Hepatocyte (in vitro differentiated cells): Measurements from ENCODE around the gene ZNF521. TPM values are rescaled to one million over a fixed set of nuclear protein-coding genes. Genes with fewer than 3 reads are reported as not detected.

Experiments used
- DNase-seq: peaks from one replicate; pipeline ENCODE4 v3.0.0-alpha.2; 2016; ENCODE audit warnings: low spot score
- H2AFZ ChIP-seq: fragments of 200-600 bp; sonication (generic); 2 replicates; pipeline ENCODE4 v1.6.0; 2016; ENCODE audit warnings: antibody characterized with exemption, mild to moderate bottlenecking
- H3K27ac ChIP-seq: fragments of 200-600 bp; sonication (generic); 2 replicates; pipeline ENCODE4 v1.5.1; 2016; ENCODE audit warnings: mild to moderate bottlenecking
- H3K27me3 ChIP-seq: fragments of 200-600 bp; sonication (generic); 2 replicates; pipeline ENCODE4 v1.6.1; 2016
- H3K36me3 ChIP-seq: fragments of 200-600 bp; sonication (generic); replicated peaks from 2 replicates; pipeline ENCODE4 v1.5.1; 2016; ENCODE audit warnings: low read depth; ENCODE audit not compliant: insufficient read depth
- H3K4me1 ChIP-seq: fragments of 200-600 bp; sonication (generic); 2 replicates; pipeline ENCODE4 v1.5.1; 2016; ENCODE audit warnings: mild to moderate bottlenecking, moderate library complexity; ENCODE audit not compliant: insufficient read depth
- H3K4me2 ChIP-seq: fragments of 200-600 bp; sonication (generic); 2 replicates; pipeline ENCODE4 v1.6.0; 2016
- H3K4me3 ChIP-seq: fragments of 200-600 bp; sonication (generic); 2 replicates; pipeline ENCODE4 v1.5.1; 2016; ENCODE audit warnings: mild to moderate bottlenecking
- H3K79me2 ChIP-seq: fragments of 200-600 bp; sonication (generic); 2 replicates; pipeline ENCODE4 v1.6.0; 2017; ENCODE audit warnings: mild to moderate bottlenecking
- H3K9me2 ChIP-seq: fragments of 200-600 bp; sonication (generic); replicated peaks from 2 replicates; pipeline ENCODE4 v1.6.0; 2017; ENCODE audit warnings: mild to moderate bottlenecking; ENCODE audit not compliant: insufficient read depth
- H3K9me3 ChIP-seq: fragments of 200-600 bp; sonication (generic); 2 replicates; pipeline ENCODE4 v1.5.1; 2016; ENCODE audit warnings: low read depth, mild to moderate bottlenecking
- H4K20me1 ChIP-seq: fragments of 200-600 bp; sonication (generic); 2 replicates; pipeline ENCODE4 v1.6.0; 2016; ENCODE audit warnings: mild to moderate bottlenecking; ENCODE audit not compliant: insufficient read depth, poor library complexity, severe bottlenecking
- CTCF ChIP-seq: fragments of 200-600 bp; sonication (generic); IDR thresholded peaks from 2 replicates; pipeline ENCODE4 v1.5.1; 2016; ENCODE audit warnings: antibody characterized with exemption, mild to moderate bottlenecking; ENCODE audit not compliant: poor library complexity
- EZH2 ChIP-seq: fragments of 200-600 bp; sonication (generic); IDR thresholded peaks from 2 replicates; pipeline ENCODE4 v1.6.1; 2016; ENCODE audit warnings: antibody characterized with exemption, mild to moderate bottlenecking, borderline replicate concordance
- EZH2phosphoT487 ChIP-seq: fragments of 200-600 bp; sonication (generic); IDR thresholded peaks from one replicate; pipeline ENCODE4 v1.6.1; 2018; ENCODE audit warnings: antibody characterized with exemption, mild to moderate bottlenecking, low read depth, moderate library complexity; ENCODE audit not compliant: unreplicated experiment, severe bottlenecking
- WGBS: methylation state at CpG from one replicate; pipeline ENCODE4 v1.1.6; 2016; ENCODE audit warnings: low lambda C conversion rate; ENCODE audit errors: missing lambda C conversion rate; 5-methylcytosine and 5-hydroxymethylcytosine counted together
- polyA plus RNA-seq: library from polyadenylated mRNA; unstranded; fragments of >200 nt; fragmentation: Nextera tagmentation; extraction: Ambion mirVana; gene quantifications from 2 replicates; pipeline ENCODE4 v1.2.1, GENCODE V29; 2016
- total RNA-seq: library from RNA; depleted of rRNA; stranded (reverse); fragments of >200 nt; gene quantifications from 2 replicates; pipeline ENCODE4 v1.2.3, GENCODE V29; 2014

ZNF521 gene
- total and polyA plus RNA-seq, 2 experiments from 2014 or later, result 9.0 to 16.3 TPM

GRCh38 chr18:25019086-25019860, 332.7 kb downstream of the ZNF521 start:
- Histone ChIP-seq H4K20me1 (no peaks in the 10 kb centered on the region), H3K36me3 (no peaks in the 10 kb centered on the region), H2AFZ (no peak overlapping the region), H3K27me3 (no peaks in the 10 kb centered on the region), H3K4me2 (no peak overlapping the region), H3K4me3 (no peak overlapping the region), H3K27ac (no peak overlapping the region), H3K9me3 (no peaks in the 10 kb centered on the region), H3K79me2 (no peaks in the 10 kb centered on the region), H3K4me1 (no peaks in the 10 kb centered on the region), H3K9me2 (no peaks in the 10 kb centered on the region)
- TF ChIP-seq EZH2phosphoT487 (no peak), EZH2 (no peak), CTCF (no peak)
- no peak for DNase-seq
- 54% methylated on average over 8 of the region's 8 CpGs for WGBS

- 93% methylated on average over 13 of the region's 13 CpGs for WGBS
- TF ChIP-seq CTCF (no peak), EZH2 (no peak), EZH2phosphoT487 (no peak)
Measured at GRCh38 chr18:25016666-25017065, 335.3 kb downstream of the ZNF521 start.

GRCh38 chr18:25016181-25016580, 335.8 kb downstream of the ZNF521 start:
- TF ChIP-seq EZH2phosphoT487, result no peak
- TF ChIP-seq CTCF, result no peak
- TF ChIP-seq EZH2, result no peak
- 96% methylated on average over 13 of the region's 17 CpGs for WGBS
- no peaks in the 10 kb centered on the region for H3K4me1 ChIP-seq
- H3K9me3 ChIP-seq, result no peaks in the 10 kb centered on the region
- H3K4me3 ChIP-seq, result no peak overlapping the region
- H3K36me3 ChIP-seq, result no peaks in the 10 kb centered on the region
- no peak overlapping the region for H3K27ac ChIP-seq
- H3K27me3 ChIP-seq, result no peaks in the 10 kb centered on the region
- H4K20me1 ChIP-seq, result no peaks in the 10 kb centered on the region
- DNase-seq, result no peak
- H3K4me2 ChIP-seq, result no peak overlapping the region
- H3K79me2 ChIP-seq, result no peaks in the 10 kb centered on the region
- H2AFZ ChIP-seq, result no peak overlapping the region
- no peaks in the 10 kb centered on the region for H3K9me2 ChIP-seq

More at GRCh38 chr18:25016666-25017065, 335.3 kb downstream of the ZNF521 start:
- Histone ChIP-seq H3K79me2 (no peaks in the 10 kb centered on the region), H3K36me3 (no peaks in the 10 kb centered on the region), H2AFZ (no peak overlapping the region), H3K4me2 (no peak overlapping the region), H3K27ac (no peak overlapping the region), H3K9me2 (no peaks in the 10 kb centered on the region), H3K4me3 (no peak overlapping the region), H3K27me3 (no peaks in the 10 kb centered on the region), H3K4me1 (no peaks in the 10 kb centered on the region), H3K9me3 (no peaks in the 10 kb centered on the region), H4K20me1 (no peaks in the 10 kb centered on the region)
- no peak for DNase-seq
